ENCODE measurements around the gene CRIP3. TPM values are rescaled to one million over a fixed set of nuclear protein-coding genes. Genes with fewer than 3 reads are reported as not detected.

Gene CRIP3
- total RNA-seq, 1 donor from 2014 or later, result not detected

DNA sequence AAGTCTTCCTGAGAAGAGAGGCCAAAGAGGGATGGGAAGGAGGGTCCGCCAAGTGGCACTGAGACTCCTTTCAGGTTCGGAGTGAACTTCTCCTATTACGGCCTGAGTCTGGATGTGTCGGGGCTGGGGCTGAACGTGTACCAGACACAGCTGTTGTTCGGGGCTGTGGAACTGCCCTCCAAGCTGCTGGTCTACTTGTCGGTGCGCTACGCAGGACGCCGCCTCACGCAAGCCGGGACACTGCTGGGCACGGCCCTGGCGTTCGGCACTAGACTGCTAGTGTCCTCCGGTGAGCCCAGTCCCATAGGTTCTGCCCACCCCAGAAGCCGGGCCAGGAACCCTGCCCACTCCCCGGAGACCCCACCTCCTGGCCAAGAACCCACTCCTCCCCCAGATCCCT, 6.5 kb downstream of the CRIP3 start:
- H3K9me3 ChIP-seq (ENCODE audit: insufficient read depth, low read depth, low read length), result no peaks in the 10 kb centered on the region
- peaks cover 9% of the 10 kb centered on the region for H3K27me3 ChIP-seq (ENCODE audit: insufficient read depth, low read length)
- H3K4me3 Mint-ChIP-seq (ENCODE audit: unreplicated experiment), result no peak overlapping the region
- H3K4me2 ChIP-seq (ENCODE audit: low read length), result no peak overlapping the region
- H3K4me1 ChIP-seq (ENCODE audit: insufficient read depth, low read length), result no peaks in the 10 kb centered on the region
- H3K27ac Mint-ChIP-seq (ENCODE audit: unreplicated experiment), result no peak overlapping the region
- H3K27me3 Mint-ChIP-seq (ENCODE audit: low read depth, unreplicated experiment), result peaks cover 63% of the 10 kb centered on the region
- H3K79me2 ChIP-seq (ENCODE audit: insufficient read depth, low read length), result no peaks in the 10 kb centered on the region
- DNase-seq (ENCODE audit: low read depth), result no peak
- TF ChIP-seq, protein P1, sequence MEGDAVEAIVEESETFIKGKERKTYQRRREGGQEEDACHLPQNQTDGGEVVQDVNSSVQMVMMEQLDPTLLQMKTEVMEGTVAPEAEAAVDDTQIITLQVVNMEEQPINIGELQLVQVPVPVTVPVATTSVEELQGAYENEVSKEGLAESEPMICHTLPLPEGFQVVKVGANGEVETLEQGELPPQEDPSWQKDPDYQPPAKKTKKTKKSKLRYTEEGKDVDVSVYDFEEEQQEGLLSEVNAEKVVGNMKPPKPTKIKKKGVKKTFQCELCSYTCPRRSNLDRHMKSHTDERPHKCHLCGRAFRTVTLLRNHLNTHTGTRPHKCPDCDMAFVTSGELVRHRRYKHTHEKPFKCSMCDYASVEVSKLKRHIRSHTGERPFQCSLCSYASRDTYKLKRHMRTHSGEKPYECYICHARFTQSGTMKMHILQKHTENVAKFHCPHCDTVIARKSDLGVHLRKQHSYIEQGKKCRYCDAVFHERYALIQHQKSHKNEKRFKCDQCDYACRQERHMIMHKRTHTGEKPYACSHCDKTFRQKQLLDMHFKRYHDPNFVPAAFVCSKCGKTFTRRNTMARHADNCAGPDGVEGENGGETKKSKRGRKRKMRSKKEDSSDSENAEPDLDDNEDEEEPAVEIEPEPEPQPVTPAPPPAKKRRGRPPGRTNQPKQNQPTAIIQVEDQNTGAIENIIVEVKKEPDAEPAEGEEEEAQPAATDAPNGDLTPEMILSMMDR (IDR thresholded peaks at IDR 0.05; ENCODE audit: insufficient read depth, low read depth, low read length), result no peak
- no peak for TF ChIP-seq EZH2 (IDR thresholded peaks at IDR 0.05; ENCODE audit: insufficient read depth, low read length)
- H3K27ac ChIP-seq (ENCODE audit: low read depth, low read length), result no peak overlapping the region
- no peaks in the 10 kb centered on the region for H4K20me1 ChIP-seq (ENCODE audit: insufficient read depth, low read length)
- H3K36me3 Mint-ChIP-seq (ENCODE audit: low read depth, unreplicated experiment), result peaks cover 3% of the 10 kb centered on the region
- no peaks in the 10 kb centered on the region for H3K4me1 Mint-ChIP-seq (ENCODE audit: low read depth, unreplicated experiment)
- no peaks in the 10 kb centered on the region for H3K36me3 ChIP-seq (ENCODE audit: insufficient read depth, low read length)
- no peak for FAIRE-seq
- H3K4me3 ChIP-seq (ENCODE audit: insufficient read depth, low read depth, low read length), result no peak overlapping the region
- H3K9ac ChIP-seq (ENCODE audit: low read length), result no peak overlapping the region
- H2AFZ ChIP-seq (ENCODE audit: low read depth, low read length), result no peak overlapping the region
- no peaks in the 10 kb centered on the region for H3K9me3 Mint-ChIP-seq (ENCODE audit: unreplicated experiment)

DNA sequence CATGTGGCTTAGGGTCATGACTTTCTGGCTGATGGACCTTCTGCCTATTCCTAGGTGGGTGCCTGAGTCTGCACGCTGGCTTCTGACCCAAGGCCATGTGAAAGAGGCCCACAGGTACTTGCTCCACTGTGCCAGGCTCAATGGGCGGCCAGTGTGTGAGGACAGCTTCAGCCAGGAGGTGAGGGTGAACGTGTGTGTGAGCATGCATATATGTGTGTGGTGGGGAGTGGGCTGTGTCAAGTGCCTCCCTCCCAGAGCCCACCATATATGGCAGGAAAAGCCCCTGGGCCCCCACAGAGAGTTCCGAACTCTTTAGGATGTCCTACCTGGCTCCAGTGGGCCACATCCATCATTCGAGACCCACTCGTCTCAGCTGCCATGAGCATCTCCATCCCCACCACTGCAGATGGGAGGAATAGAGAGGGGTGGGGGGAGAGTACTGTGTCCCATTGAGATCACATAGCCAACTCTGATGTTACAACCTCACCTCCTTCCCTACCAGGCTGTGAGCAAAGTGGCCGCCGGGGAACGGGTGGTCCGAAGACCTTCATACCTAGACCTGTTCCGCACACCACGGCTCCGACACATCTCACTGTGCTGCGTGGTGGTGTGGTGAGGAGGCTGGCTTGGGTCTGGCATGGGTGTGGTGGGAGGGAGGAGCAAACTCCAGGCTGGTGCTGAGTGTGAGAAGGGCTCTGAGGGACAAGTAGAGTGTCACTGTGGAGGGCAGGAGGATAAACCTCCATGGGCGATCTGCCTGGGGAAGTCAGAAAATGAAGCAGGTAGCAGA, 7.3 kb downstream of the CRIP3 start:
- no peaks in the 10 kb centered on the region for H3K9me3 Mint-ChIP-seq (ENCODE audit: unreplicated experiment)
- no peak for DNase-seq (ENCODE audit: low read depth)
- H3K27me3 ChIP-seq (ENCODE audit: insufficient read depth, low read length), result peaks cover 9% of the 10 kb centered on the region

More for the DNA sequence above, 7.3 kb downstream of the CRIP3 start:
- Histone ChIP-seq H3K4me1 (ENCODE audit: insufficient read depth, low read length) (no peaks in the 10 kb centered on the region), H3K9ac (ENCODE audit: low read length) (no peak overlapping the region), H3K4me3 (ENCODE audit: insufficient read depth, low read depth, low read length) (no peak overlapping the region), H3K79me2 (ENCODE audit: insufficient read depth, low read length) (no peaks in the 10 kb centered on the region), H3K36me3 (ENCODE audit: insufficient read depth, low read length) (no peaks in the 10 kb centered on the region), H3K9me3 (ENCODE audit: insufficient read depth, low read depth, low read length) (no peaks in the 10 kb centered on the region), H3K27ac (ENCODE audit: low read depth, low read length) (no peak overlapping the region), H3K4me2 (ENCODE audit: low read length) (no peak overlapping the region), H4K20me1 (ENCODE audit: insufficient read depth, low read length) (no peaks in the 10 kb centered on the region), H2AFZ (ENCODE audit: low read depth, low read length) (no peak overlapping the region)
- TF ChIP-seq, protein P1 (IDR thresholded peaks at IDR 0.05; ENCODE audit: insufficient read depth, low read depth, low read length), result no peak
- TF ChIP-seq EZH2 (IDR thresholded peaks at IDR 0.05; ENCODE audit: insufficient read depth, low read length), result no peak
- Mint-ChIP-seq H3K4me3 (ENCODE audit: unreplicated experiment) (no peak overlapping the region), H3K27me3 (ENCODE audit: low read depth, unreplicated experiment) (peaks cover 65% of the 10 kb centered on the region), H3K36me3 (ENCODE audit: low read depth, unreplicated experiment) (peaks cover 3% of the 10 kb centered on the region), H3K27ac (ENCODE audit: unreplicated experiment) (no peak overlapping the region), H3K4me1 (ENCODE audit: low read depth, unreplicated experiment) (no peaks in the 10 kb centered on the region)
- FAIRE-seq, result no peak

All from astrocyte (in vitro differentiated cells and primary cell).